ENCODE results near the gene WDR7. TPM values are rescaled to one million over a fixed set of nuclear protein-coding genes. Genes with fewer than 3 reads are reported as not detected.

WDR7 gene
- total RNA-seq, 1 donor from 2014 or later = 67.3 TPM

- no peaks in the 10 kb centered on the region for H3K9me3 ChIP-seq (ENCODE audit: control insufficient read depth in 3 of 3, low read length in 3 of 3)
- H3K36me3 ChIP-seq (ENCODE audit: control insufficient read depth in 3 of 3, insufficient read depth in 3 of 3, low read length in 3 of 3) = no peaks in the 10 kb centered on the region
- no peak overlapping the region for H3K4me3 ChIP-seq (ENCODE audit: low read length in 3 of 3)
These were observed 237.8 kb downstream of the WDR7 start for GRCh38 chr18:56888978-56889377.

GRCh38 chr18:56889621-56890020, 238.5 kb downstream of the WDR7 start:
- H3K27me3 ChIP-seq (ENCODE audit: control insufficient read depth in 3 of 3, insufficient read depth in 3 of 3, low read length in 3 of 3) = no peaks in the 10 kb centered on the region
- peaks cover 4 to 9% (median 6%) of the 10 kb centered on the region in 3 donors for H3K4me1 ChIP-seq (ENCODE audit: control insufficient read depth in 3 of 3, insufficient read depth in 3 of 3, low read length in 3 of 3)
- no peaks in the 10 kb centered on the region for H3K36me3 ChIP-seq (ENCODE audit: control insufficient read depth in 3 of 3, insufficient read depth in 3 of 3, low read length in 3 of 3)
- no peak overlapping the region for H3K4me3 ChIP-seq (ENCODE audit: low read length in 3 of 3)
- H3K9me3 ChIP-seq (ENCODE audit: control insufficient read depth in 3 of 3, low read length in 3 of 3) = no peaks in the 10 kb centered on the region
- H3K9ac ChIP-seq (ENCODE audit: low read depth in 1 of 3, low read length in 3 of 3) = no peak overlapping the region
- no peak overlapping the region for H3K27ac ChIP-seq (ENCODE audit: low read depth, low read length)

More at GRCh38 chr18:56888978-56889377, 237.8 kb downstream of the WDR7 start:
- H3K4me1 ChIP-seq (ENCODE audit: control insufficient read depth in 3 of 3, insufficient read depth in 3 of 3, low read length in 3 of 3) = peaks cover 4 to 9% (median 6%) of the 10 kb centered on the region in 3 donors
- no peak overlapping the region for H3K9ac ChIP-seq (ENCODE audit: low read depth in 1 of 3, low read length in 3 of 3)
- H3K27me3 ChIP-seq (ENCODE audit: control insufficient read depth in 3 of 3, insufficient read depth in 3 of 3, low read length in 3 of 3) = no peaks in the 10 kb centered on the region
- no peak overlapping the region for H3K27ac ChIP-seq (ENCODE audit: low read depth, low read length)

GRCh38 chr18:56890632-56891031, 239.5 kb downstream of the WDR7 start:
- H3K4me3 ChIP-seq (ENCODE audit: low read length in 3 of 3) = peak overlapping the region; percentile 26 to 44 (median 42)
- H3K9me3 ChIP-seq (ENCODE audit: control insufficient read depth in 3 of 3, low read length in 3 of 3) = no peaks in the 10 kb centered on the region
- peak overlapping the region in 2 of 3 donors; percentile 11 to 35 for H3K9ac ChIP-seq (ENCODE audit: low read depth in 1 of 3, low read length in 3 of 3)
- H3K27me3 ChIP-seq (ENCODE audit: control insufficient read depth in 3 of 3, insufficient read depth in 3 of 3, low read length in 3 of 3) = no peaks in the 10 kb centered on the region
- no peaks in the 10 kb centered on the region for H3K36me3 ChIP-seq (ENCODE audit: control insufficient read depth in 3 of 3, insufficient read depth in 3 of 3, low read length in 3 of 3)
- H3K4me1 ChIP-seq (ENCODE audit: control insufficient read depth in 3 of 3, insufficient read depth in 3 of 3, low read length in 3 of 3) = peaks cover 4 to 9% (median 6%) of the 10 kb centered on the region in 3 donors
- peak overlapping the region; percentile 61 for H3K27ac ChIP-seq (ENCODE audit: low read depth, low read length)

GRCh38 chr18:56891116-56891515, 240.0 kb downstream of the WDR7 start:
- Histone ChIP-seq H3K4me1 (ENCODE audit: control insufficient read depth in 3 of 3, insufficient read depth in 3 of 3, low read length in 3 of 3) (peaks cover 4 to 9% (median 6%) of the 10 kb centered on the region in 3 donors), H3K4me3 (ENCODE audit: low read length in 3 of 3) (no peak overlapping the region), H3K9me3 (ENCODE audit: control insufficient read depth in 3 of 3, low read length in 3 of 3) (no peaks in the 10 kb centered on the region), H3K9ac (ENCODE audit: low read depth in 1 of 3, low read length in 3 of 3) (peak overlapping the region in 1 of 3 donors; percentile 11), H3K36me3 (ENCODE audit: control insufficient read depth in 3 of 3, insufficient read depth in 3 of 3, low read length in 3 of 3) (no peaks in the 10 kb centered on the region), H3K27ac (ENCODE audit: low read depth, low read length) (peak overlapping the region; percentile 61), H3K27me3 (ENCODE audit: control insufficient read depth in 3 of 3, insufficient read depth in 3 of 3, low read length in 3 of 3) (no peaks in the 10 kb centered on the region)

- Histone ChIP-seq H3K4me3 (ENCODE audit: low read length in 3 of 3) (no peak overlapping the region), H3K9me3 (ENCODE audit: control insufficient read depth in 3 of 3, low read length in 3 of 3) (no peaks in the 10 kb centered on the region), H3K27ac (ENCODE audit: low read depth, low read length) (no peak overlapping the region), H3K9ac (ENCODE audit: low read depth in 1 of 3, low read length in 3 of 3) (no peak overlapping the region), H3K4me1 (ENCODE audit: control insufficient read depth in 3 of 3, insufficient read depth in 3 of 3, low read length in 3 of 3) (peaks cover 4 to 9% (median 6%) of the 10 kb centered on the region in 3 donors), H3K36me3 (ENCODE audit: control insufficient read depth in 3 of 3, insufficient read depth in 3 of 3, low read length in 3 of 3) (no peaks in the 10 kb centered on the region), H3K27me3 (ENCODE audit: control insufficient read depth in 3 of 3, insufficient read depth in 3 of 3, low read length in 3 of 3) (no peaks in the 10 kb centered on the region)
These were observed 240.7 kb downstream of the WDR7 start for GRCh38 chr18:56891870-56892269.

GRCh38 chr18:56897122-56897521, 246.0 kb downstream of the WDR7 start:
- Histone ChIP-seq H3K4me3 (ENCODE audit: low read length in 3 of 3) (no peak overlapping the region), H3K4me1 (ENCODE audit: control insufficient read depth in 3 of 3, insufficient read depth in 3 of 3, low read length in 3 of 3) (no peaks in the 10 kb centered on the region), H3K36me3 (ENCODE audit: control insufficient read depth in 3 of 3, insufficient read depth in 3 of 3, low read length in 3 of 3) (no peaks in the 10 kb centered on the region), H3K9me3 (ENCODE audit: control insufficient read depth in 3 of 3, low read length in 3 of 3) (no peaks in the 10 kb centered on the region), H3K9ac (ENCODE audit: low read depth in 1 of 3, low read length in 3 of 3) (no peak overlapping the region), H3K27me3 (ENCODE audit: control insufficient read depth in 3 of 3, insufficient read depth in 3 of 3, low read length in 3 of 3) (no peaks in the 10 kb centered on the region), H3K27ac (ENCODE audit: low read depth, low read length) (no peak overlapping the region)

- Histone ChIP-seq H3K27me3 (ENCODE audit: control insufficient read depth in 3 of 3, insufficient read depth in 3 of 3, low read length in 3 of 3) (no peaks in the 10 kb centered on the region), H3K4me3 (ENCODE audit: low read length in 3 of 3) (no peak overlapping the region), H3K4me1 (ENCODE audit: control insufficient read depth in 3 of 3, insufficient read depth in 3 of 3, low read length in 3 of 3) (no peaks in the 10 kb centered on the region), H3K36me3 (ENCODE audit: control insufficient read depth in 3 of 3, insufficient read depth in 3 of 3, low read length in 3 of 3) (no peaks in the 10 kb centered on the region), H3K9ac (ENCODE audit: low read depth in 1 of 3, low read length in 3 of 3) (no peak overlapping the region), H3K9me3 (ENCODE audit: control insufficient read depth in 3 of 3, low read length in 3 of 3) (no peaks in the 10 kb centered on the region), H3K27ac (ENCODE audit: low read depth, low read length) (no peak overlapping the region)
These were observed 248.5 kb downstream of the WDR7 start for GRCh38 chr18:56899660-56900059.

- Histone ChIP-seq H3K27ac (ENCODE audit: low read depth, low read length) (no peak overlapping the region), H3K9ac (ENCODE audit: low read depth in 1 of 3, low read length in 3 of 3) (no peak overlapping the region), H3K27me3 (ENCODE audit: control insufficient read depth in 3 of 3, insufficient read depth in 3 of 3, low read length in 3 of 3) (no peaks in the 10 kb centered on the region), H3K4me3 (ENCODE audit: low read length in 3 of 3) (no peak overlapping the region), H3K9me3 (ENCODE audit: control insufficient read depth in 3 of 3, low read length in 3 of 3) (no peaks in the 10 kb centered on the region), H3K36me3 (ENCODE audit: control insufficient read depth in 3 of 3, insufficient read depth in 3 of 3, low read length in 3 of 3) (no peaks in the 10 kb centered on the region), H3K4me1 (ENCODE audit: control insufficient read depth in 3 of 3, insufficient read depth in 3 of 3, low read length in 3 of 3) (no peaks in the 10 kb centered on the region)
These were observed 249.3 kb downstream of the WDR7 start for GRCh38 chr18:56900195-56901094.

- H3K27ac ChIP-seq (ENCODE audit: low read depth, low read length) = no peak overlapping the region
- no peaks in the 10 kb centered on the region for H3K27me3 ChIP-seq (ENCODE audit: control insufficient read depth in 3 of 3, insufficient read depth in 3 of 3, low read length in 3 of 3)
- H3K4me3 ChIP-seq (ENCODE audit: low read length in 3 of 3) = no peak overlapping the region
- H3K36me3 ChIP-seq (ENCODE audit: control insufficient read depth in 3 of 3, insufficient read depth in 3 of 3, low read length in 3 of 3) = no peaks in the 10 kb centered on the region
- H3K9ac ChIP-seq (ENCODE audit: low read depth in 1 of 3, low read length in 3 of 3) = no peak overlapping the region
- no peaks in the 10 kb centered on the region for H3K9me3 ChIP-seq (ENCODE audit: control insufficient read depth in 3 of 3, low read length in 3 of 3)
- no peaks in the 10 kb centered on the region for H3K4me1 ChIP-seq (ENCODE audit: control insufficient read depth in 3 of 3, insufficient read depth in 3 of 3, low read length in 3 of 3)
These were observed 250.8 kb downstream of the WDR7 start for GRCh38 chr18:56901919-56902318.

GRCh38 chr18:56902653-56903052, 251.5 kb downstream of the WDR7 start:
- H3K27ac ChIP-seq (ENCODE audit: low read depth, low read length) = no peak overlapping the region
- no peaks in the 10 kb centered on the region for H3K27me3 ChIP-seq (ENCODE audit: control insufficient read depth in 3 of 3, insufficient read depth in 3 of 3, low read length in 3 of 3)
- no peaks in the 10 kb centered on the region for H3K9me3 ChIP-seq (ENCODE audit: control insufficient read depth in 3 of 3, low read length in 3 of 3)
- no peaks in the 10 kb centered on the region for H3K36me3 ChIP-seq (ENCODE audit: control insufficient read depth in 3 of 3, insufficient read depth in 3 of 3, low read length in 3 of 3)
- no peak overlapping the region for H3K9ac ChIP-seq (ENCODE audit: low read depth in 1 of 3, low read length in 3 of 3)
- H3K4me1 ChIP-seq (ENCODE audit: control insufficient read depth in 3 of 3, insufficient read depth in 3 of 3, low read length in 3 of 3) = no peaks in the 10 kb centered on the region
- no peak overlapping the region for H3K4me3 ChIP-seq (ENCODE audit: low read length in 3 of 3)
